Ovary (tissue), 9 donors: ENCODE results near the gene NKX6-2. TPM values are rescaled to one million over a fixed set of nuclear protein-coding genes. Genes with fewer than 3 reads are reported as not detected.

Experiments
- DNase-seq, 5 donors: peaks; one replicate each; pipeline ENCODE4 v3.0.0-alpha.2; 2019 to 2020
- H3K27ac ChIP-seq, 2 donors: fragments of 200-600 bp; one replicate each; pipeline versions ENCODE4 v1.5.1 to v1.8.0; 2019 to 2022
- H3K27me3 ChIP-seq: fragments of 200-600 bp; one replicate; pipeline ENCODE4 v1.8.0; 2022
- H3K36me3 ChIP-seq: fragments of 200-600 bp; sonication (generic); one replicate; pipeline ENCODE4 v1.5.1; 2019
- H3K4me1 ChIP-seq: one replicate; pipeline ENCODE4 v1.8.1; 2013; ENCODE audit warnings: mild to moderate bottlenecking, moderate library complexity; ENCODE audit not compliant: insufficient read depth
- H3K4me3 ChIP-seq: fragments of 200-600 bp; sonication (generic); one replicate; pipeline ENCODE4 v1.5.1; 2017
- H3K9me3 ChIP-seq, 2 donors: fragments of 200-600 bp in 1 of 2; sonication (generic) in 1 of 2; one replicate each; pipeline versions ENCODE4 v1.5.1 to v1.8.1; 2013 to 2019; ENCODE audit warnings: mild to moderate bottlenecking in 1 of 2, moderate library complexity in 1 of 2
- CTCF ChIP-seq, 3 donors: fragments of 450-650 bp in 2 of 3; fragments of 200-600 bp in 1 of 3; IDR thresholded peaks; one replicate each; pipeline versions ENCODE4 v1.5.1 to v1.8.0; 2016 to 2022; ENCODE audit warnings: antibody characterized with exemption in 3 of 3, mild to moderate bottlenecking in 1 of 3
- EP300 ChIP-seq: sonication (generic); formaldehyde crosslinking; IDR thresholded peaks from one replicate; pipeline ENCODE4 v1.6.1; 2017; ENCODE audit warnings: antibody characterized with exemption
- POLR2A ChIP-seq: fragments of 450-650 bp; IDR thresholded peaks from one replicate; pipeline ENCODE4 v1.6.1; 2017; ENCODE audit warnings: antibody characterized with exemption, mild to moderate bottlenecking, moderate library complexity
- WGBS, 3 donors: extraction: QIAGEN DNeasy Blood & Tissue Kit in 1 of 3; methylation state at CpG; one replicate each; pipeline versions ENCODE4 v1.1.5 to v1.1.7; 2013 to 2017; 5-methylcytosine and 5-hydroxymethylcytosine counted together
- intact Hi-C, 4 donors: fragments of 100-400 bp; cut with DNase I; formaldehyde crosslinking; loops; one replicate each; pipeline versions ENCODE4 v1.11.0 to v1.15.1; 2022 to 2023
- polyA plus RNA-seq, 2 donors: library from polyadenylated mRNA; stranded (reverse); fragments of 200-250 nt in 1 of 2; fragments of 350-450 nt in 1 of 2; fragmentation: Illumina TruSeq in 1 of 2; extraction: RNeasy Lipid Tissue Mini Kit (QIAGEN cat#74804) in 1 of 2; gene quantifications; one replicate each; pipeline ENCODE4 v1.2.3, GENCODE V29; 2013 to 2014
- total RNA-seq, 7 donors: library from RNA; depleted of rRNA in 2 of 7; stranded (reverse); fragments of >200 nt in 2 of 7; fragmentation: NEBNext Ultra II Directional in 3 of 7; extraction: Animal tissue kit (Norgen Biotek cat#: 25700) in 3 of 7; gene quantifications; one replicate each; pipeline versions ENCODE4 v1.1.0 to v1.2.4, GENCODE V29; 2016 to 2023
- donor health status: DM: no; HTN: no; CAD: no; lungs with moderate emphysema.
- donor health status: DM: no; HTN: no; CAD: no.
- donor health status: Bipolar disorder and iron deficiency.
- donor health status: DM: yes; HTN: yes; CAD: no.
- donor health status: DM: no; HTN: no; CAD: no.
- donor health status: DM: yes; HTN: yes; CAD: no.

Gene NKX6-2
- total and polyA plus RNA-seq, 9 donors, result not detected

- intact Hi-C loops, result no loop called here
- Histone ChIP-seq H3K4me3 (no peak overlapping the region), H3K9me3 (no peaks in the 10 kb centered on the region), H3K36me3 (no peaks in the 10 kb centered on the region), H3K4me1 (no peaks in the 10 kb centered on the region), H3K27ac (no peak overlapping the region), H3K27me3 (no peaks in the 10 kb centered on the region)
- no peak for TF ChIP-seq POLR2A
- TF ChIP-seq EP300, result no peak
- no peak for TF ChIP-seq CTCF (IDR thresholded peaks at IDR 0.05)
- no peak for DNase-seq
- WGBS, 3 donors, result 90 to 91% (median 90%) methylated on average over 13 of the region's 13 CpGs
Measured at GRCh38 chr10:132820056-132820455, 34.1 kb upstream of the NKX6-2 start.

GRCh38 chr10:132817701-132818211, 31.8 kb upstream of the NKX6-2 start:
- Histone ChIP-seq H3K4me1 (no peaks in the 10 kb centered on the region), H3K4me3 (no peak overlapping the region), H3K9me3 (no peaks in the 10 kb centered on the region), H3K27me3 (no peaks in the 10 kb centered on the region), H3K36me3 (no peaks in the 10 kb centered on the region), H3K27ac (no peak overlapping the region)
- DNase-seq, result peak in 1 of 5 donors; percentile 15
- no peak for TF ChIP-seq EP300
- TF ChIP-seq POLR2A, result no peak
- TF ChIP-seq CTCF (IDR thresholded peaks at IDR 0.05), result no peak
- 75 to 80% (median 77%) methylated on average over 29 of the region's 29 CpGs for WGBS, 3 donors
- intact Hi-C loops, result no loop called here

GRCh38 chr10:132816718-132817117, 30.8 kb upstream of the NKX6-2 start:
- Histone ChIP-seq H3K4me1 (no peaks in the 10 kb centered on the region), H3K36me3 (no peaks in the 10 kb centered on the region), H3K27ac (no peak overlapping the region), H3K9me3 (no peaks in the 10 kb centered on the region), H3K4me3 (no peak overlapping the region), H3K27me3 (no peaks in the 10 kb centered on the region)
- DNase-seq, result no peak
- WGBS, 3 donors, result 78 to 81% (median 79%) methylated on average over 12 of the region's 12 CpGs
- intact Hi-C loops, result no loop called here
- TF ChIP-seq EP300 (no peak), CTCF (IDR thresholded peaks at IDR 0.05) (no peak), POLR2A (no peak)

- Histone ChIP-seq H3K27me3 (no peaks in the 10 kb centered on the region), H3K9me3 (no peaks in the 10 kb centered on the region), H3K4me1 (no peaks in the 10 kb centered on the region), H3K36me3 (no peaks in the 10 kb centered on the region), H3K4me3 (no peak overlapping the region), H3K27ac (no peak overlapping the region)
- no peak for TF ChIP-seq CTCF (IDR thresholded peaks at IDR 0.05)
- TF ChIP-seq POLR2A, result no peak
- no peak for TF ChIP-seq EP300
- intact Hi-C loops, result no loop called here
- DNase-seq, result no peak
- 42 to 58% (median 48%) methylated on average over 18 of the region's 18 CpGs for WGBS, 3 donors
Measured at GRCh38 chr10:132815168-132815857, 29.4 kb upstream of the NKX6-2 start.
